GM18508 (cell line): ENCODE results near the gene XCL2.

Experiments
- ATAC-seq: cut with Tn5 transposase; IDR thresholded peaks from one replicate; pipeline ENCODE4 v1.9.1; 2021; ENCODE audit warnings: moderate number of reproducible peaks; ENCODE audit not compliant: insufficient read depth, unreplicated experiment

XCL2 gene

GRCh38 chr1:168520052-168520751 lies 23.6 kb downstream of the XCL2 start:
- no peak for ATAC-seq

- no peak for ATAC-seq
Measured at GRCh38 chr1:168518813-168519212, 25.0 kb downstream of the XCL2 start.

DNA sequence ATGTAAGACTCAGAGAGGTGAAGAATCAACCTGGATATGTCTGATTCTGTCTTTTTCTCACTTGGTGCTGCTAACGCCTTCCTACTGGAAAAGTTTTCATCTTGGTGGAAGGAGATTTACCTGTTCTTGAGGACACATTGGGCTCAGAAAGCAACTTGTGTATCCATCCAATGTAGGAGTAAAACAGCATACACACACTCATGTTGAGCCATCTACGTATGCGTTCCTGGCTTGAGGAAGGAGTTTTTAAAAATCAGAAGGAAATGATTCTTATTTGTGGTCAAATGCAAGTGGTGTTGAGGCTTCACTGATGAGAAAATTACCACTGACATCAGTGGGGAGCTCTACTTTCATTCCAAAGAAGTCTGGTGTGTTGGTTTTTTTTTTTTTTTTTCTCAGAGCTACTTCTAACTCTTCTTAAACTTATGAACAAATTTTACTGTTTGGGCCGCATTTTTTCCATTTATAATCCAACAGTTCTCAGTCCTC lies 25.6 kb downstream of the XCL2 start:
- ATAC-seq: no peak

DNA sequence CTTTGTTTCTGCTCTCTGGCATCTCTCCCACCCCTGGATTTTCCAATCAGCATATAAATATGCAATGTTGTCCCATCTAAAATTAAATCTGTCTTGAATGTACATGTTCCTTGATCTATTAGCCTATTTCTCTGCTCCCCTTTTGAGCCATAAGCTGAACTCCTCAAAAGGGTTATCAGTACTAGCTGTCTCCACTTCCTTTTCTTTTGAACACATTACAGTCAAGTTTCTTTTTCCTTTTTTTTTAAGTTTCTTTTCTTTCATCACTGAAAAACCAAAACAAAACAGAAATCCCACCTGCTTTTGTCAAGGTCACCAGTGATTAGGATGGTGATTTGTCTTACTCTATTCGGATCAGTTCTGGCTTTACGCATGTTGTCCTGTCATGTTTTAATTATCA lies 29.3 kb downstream of the XCL2 start:
- ATAC-seq: no peak

DNA sequence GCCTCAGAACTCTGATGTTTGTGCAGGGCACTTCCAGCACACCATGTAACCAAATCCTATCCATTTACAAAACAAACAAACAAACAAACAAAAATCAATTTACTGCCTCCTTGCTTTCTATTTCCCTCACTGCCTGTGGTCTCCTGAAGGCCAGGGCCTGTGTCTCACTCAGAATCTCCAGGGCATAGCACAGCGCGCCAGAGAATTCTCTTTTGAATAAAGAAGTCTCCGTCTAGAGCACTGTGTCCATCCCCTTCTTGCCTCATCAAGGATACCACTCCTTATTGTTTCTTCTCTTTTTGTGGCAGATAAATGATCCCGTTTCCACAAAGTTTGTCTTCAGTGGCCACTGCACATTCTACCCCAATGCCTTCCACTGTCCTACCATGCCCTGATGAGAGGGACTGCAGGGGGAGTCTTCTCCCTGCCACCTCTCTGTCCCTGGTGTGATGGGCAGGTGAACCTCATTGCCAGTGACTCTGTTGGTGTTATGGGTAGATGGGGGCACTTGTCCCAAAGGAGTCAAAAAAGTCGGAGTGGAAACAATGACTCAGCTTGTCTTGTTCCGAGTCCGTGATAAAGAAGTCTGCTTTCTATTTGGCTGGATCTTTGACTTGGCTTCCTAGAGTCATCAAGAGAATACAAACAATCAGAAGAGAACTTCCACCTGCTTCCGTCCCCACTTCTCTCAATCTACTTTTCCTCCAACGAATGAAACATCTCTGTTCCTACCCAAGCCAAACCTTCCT lies 30.0 kb downstream of the XCL2 start:
- no peak for ATAC-seq

DNA sequence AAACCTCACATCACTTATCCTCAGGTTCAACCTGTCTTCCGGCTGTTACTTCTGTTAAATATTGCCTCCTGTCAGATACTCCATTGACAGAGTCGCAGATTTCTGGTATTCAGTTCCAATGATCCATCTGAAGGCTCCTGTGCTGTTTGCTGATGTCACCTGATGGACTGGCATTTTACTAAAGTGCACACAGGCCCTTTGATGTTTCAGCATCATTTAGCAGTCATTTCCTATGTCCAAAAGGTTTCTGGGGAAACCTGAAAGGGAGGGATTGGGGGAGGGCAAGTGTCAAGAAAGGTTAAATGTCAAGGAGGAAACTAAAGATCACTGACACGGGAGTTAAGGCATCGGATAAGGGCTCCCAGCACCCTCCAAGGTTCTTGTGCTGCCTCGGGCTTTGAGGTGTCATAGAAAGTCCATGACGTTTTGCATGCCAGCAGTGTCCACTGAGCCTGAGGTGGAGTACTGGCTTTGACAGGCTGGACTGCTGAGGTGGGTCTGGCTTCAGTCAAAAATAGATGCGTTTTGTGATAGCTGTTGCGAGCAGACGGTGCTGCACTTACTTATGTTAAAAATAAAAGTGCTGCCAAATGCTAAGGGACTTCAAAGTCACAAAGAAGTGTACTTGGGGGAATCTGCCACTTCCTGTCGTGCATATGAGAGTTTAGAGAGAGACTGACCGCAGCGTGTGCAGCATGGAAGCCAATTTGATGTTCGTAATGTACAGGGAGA lies 30.8 kb downstream of the XCL2 start:
- no peak for ATAC-seq

- ATAC-seq: peak; percentile 86
Measured at GRCh38 chr1:168509875-168510791, 33.7 kb downstream of the XCL2 start.

GRCh38 chr1:168509210-168509609 lies 34.6 kb downstream of the XCL2 start:
- no peak for ATAC-seq

GRCh38 chr1:168507828-168508227 lies 36.0 kb downstream of the XCL2 start:
- ATAC-seq: no peak

GRCh38 chr1:168507231-168507630 lies 36.6 kb downstream of the XCL2 start:
- ATAC-seq: no peak

DNA sequence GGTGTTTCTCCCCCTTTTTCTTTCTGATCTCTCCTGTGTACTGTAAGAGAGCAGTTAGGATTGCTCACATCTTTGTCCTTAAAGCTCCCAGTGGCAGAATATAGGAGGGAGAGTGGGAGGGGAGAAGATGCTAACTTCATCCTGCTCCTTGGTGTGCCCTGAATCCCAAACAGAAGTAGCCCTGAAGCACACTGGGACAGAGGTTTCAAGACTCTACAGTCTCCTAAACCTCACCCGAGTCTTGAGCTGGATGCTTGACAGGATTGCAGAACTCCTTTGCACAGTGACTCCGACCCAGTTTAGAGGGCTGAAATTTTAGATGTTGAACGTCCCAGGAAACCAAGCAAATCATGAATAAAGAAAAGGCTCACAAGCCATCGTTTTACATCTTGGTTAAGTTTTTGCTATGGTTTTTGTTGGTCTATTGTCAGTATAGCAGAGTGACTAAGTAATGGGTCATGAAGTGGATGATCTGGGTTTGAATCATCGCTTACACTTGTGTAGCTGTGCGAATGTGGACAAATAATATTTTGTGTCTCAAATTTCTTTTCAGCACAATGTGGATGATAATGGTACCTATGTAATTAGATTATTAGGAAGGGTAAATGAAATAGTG lies 37.5 kb downstream of the XCL2 start:
- no peak for ATAC-seq

DNA sequence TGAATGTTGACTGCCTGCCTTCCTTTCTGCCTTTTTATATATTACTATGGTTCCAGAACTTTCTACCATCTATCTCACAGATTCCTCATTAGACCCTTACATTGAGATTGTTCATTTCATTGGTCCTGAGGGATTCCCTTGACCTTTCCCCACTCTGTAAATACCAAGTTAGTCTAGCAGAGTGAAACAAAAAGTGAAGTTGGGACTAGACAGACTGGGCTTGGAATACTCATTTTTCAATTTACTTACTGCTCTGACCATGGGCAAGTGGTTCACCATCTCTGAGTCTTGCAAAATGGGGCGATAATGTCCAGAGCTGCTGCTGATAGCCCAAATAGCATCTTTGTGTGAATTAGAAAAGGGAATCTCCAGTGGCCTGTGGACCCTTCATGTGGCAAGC lies 38.8 kb downstream of the XCL2 start:
- ATAC-seq: no peak

DNA sequence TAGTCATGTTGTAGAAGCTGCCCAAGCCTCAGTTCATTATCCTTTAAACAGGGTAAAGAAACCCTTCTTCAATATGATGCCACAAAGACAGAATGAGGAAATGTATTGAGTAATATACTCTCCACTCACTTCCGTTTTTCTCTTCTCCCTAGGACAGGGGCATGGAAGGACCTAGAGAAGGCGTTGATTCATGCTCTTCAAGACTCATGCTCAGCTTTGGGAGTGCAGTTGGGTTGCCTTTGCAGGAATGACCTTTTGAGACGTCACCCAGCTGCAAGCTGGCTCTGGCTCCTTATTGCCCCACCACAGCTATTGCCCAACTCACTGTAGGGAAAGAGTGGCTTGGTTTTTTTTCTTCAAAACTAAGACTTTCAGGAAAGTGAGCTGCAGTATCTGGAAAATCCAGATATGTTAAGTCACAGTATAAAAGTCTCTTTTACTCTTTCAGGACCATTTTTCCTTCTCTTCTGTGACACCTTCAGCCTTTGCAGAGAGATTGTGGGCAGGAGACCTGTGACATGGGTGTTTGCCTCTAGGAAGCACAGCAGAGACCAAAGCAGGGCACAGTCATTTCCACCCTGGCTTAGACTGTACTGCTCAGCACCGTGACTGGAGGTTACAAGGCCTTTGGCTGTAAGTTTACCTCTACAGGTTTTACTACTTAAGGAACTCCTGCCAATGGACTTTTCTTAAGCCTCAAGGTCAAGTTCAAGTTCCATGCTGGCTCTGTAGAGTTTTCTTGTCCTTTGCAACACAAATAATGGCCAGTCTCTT lies 39.5 kb downstream of the XCL2 start:
- ATAC-seq: peak; percentile 78

- ATAC-seq: no peak
Measured at GRCh38 chr1:168499688-168500049, 44.1 kb downstream of the XCL2 start.

GRCh38 chr1:168498956-168499687 lies 44.7 kb downstream of the XCL2 start:
- no peak for ATAC-seq

GRCh38 chr1:168498159-168498631 lies 45.6 kb downstream of the XCL2 start:
- ATAC-seq: no peak

- no peak for ATAC-seq
Measured at GRCh38 chr1:168497376-168497950, 46.3 kb downstream of the XCL2 start.
